Parathyroid adenoma (tissue), 2 donors: ENCODE data around the gene DDX10.

Source experiments
- H2AFZ ChIP-seq: fragments of 300-600 bp; sonication (generic); one replicate; pipeline ENCODE4 v1.7.0; 2017; ENCODE audit warnings: antibody characterized with exemption, mild to moderate bottlenecking
- H3K27ac ChIP-seq: fragments of 300-600 bp; sonication (generic); one replicate; pipeline ENCODE4 v1.7.0; 2017
- H3K27me3 ChIP-seq: fragments of 300-600 bp; sonication (generic); one replicate; pipeline ENCODE4 v1.7.0; 2017; ENCODE audit warnings: low read length; ENCODE audit not compliant: control insufficient read depth, insufficient read depth
- H3K36me3 ChIP-seq: fragments of 300-600 bp; sonication (generic); one replicate; pipeline ENCODE4 v1.7.0; 2017; ENCODE audit warnings: low read length; ENCODE audit not compliant: control insufficient read depth, insufficient read depth
- H3K4me1 ChIP-seq: fragments of 300-600 bp; sonication (generic); one replicate; pipeline ENCODE4 v1.7.0; 2017; ENCODE audit warnings: control low read depth
- H3K4me2 ChIP-seq: fragments of 300-600 bp; sonication (generic); one replicate; pipeline ENCODE4 v1.7.0; 2017; ENCODE audit warnings: low read length
- H3K4me3 ChIP-seq: fragments of 300-600 bp; sonication (generic); one replicate; pipeline ENCODE4 v1.7.0; 2017; ENCODE audit warnings: low read depth, low read length
- H3K79me2 ChIP-seq: fragments of 300-600 bp; sonication (generic); one replicate; pipeline ENCODE4 v1.7.0; 2017; ENCODE audit warnings: control low read depth
- H3K9ac ChIP-seq: fragments of 300-600 bp; sonication (generic); one replicate; pipeline ENCODE4 v1.7.0; 2017; ENCODE audit warnings: mild to moderate bottlenecking
- H3K9me3 ChIP-seq: fragments of 300-600 bp; sonication (generic); one replicate; pipeline ENCODE4 v1.7.0; 2017; ENCODE audit warnings: low read length; ENCODE audit not compliant: control insufficient read depth
- TF ChIP-seq, protein P1 (sequence below): fragments of 300-600 bp; sonication (generic); IDR thresholded peaks from one replicate; pipeline ENCODE4 v1.7.0; 2017; ENCODE audit warnings: antibody characterized with exemption, mild to moderate bottlenecking
- donor health status: primary hyperparathyroidism.

DDX10 gene

GRCh38 chr11:108663154-108663877, 1.6 kb upstream of the DDX10 start:
- Histone ChIP-seq H3K79me2 (peaks cover 8% of the 10 kb centered on the region), H3K27ac (no peak overlapping the region), H3K9me3 (no peaks in the 10 kb centered on the region), H3K4me3 (no peak overlapping the region), H2AFZ (no peak overlapping the region), H3K9ac (no peak overlapping the region), H3K4me2 (no peak overlapping the region), H3K36me3 (no peaks in the 10 kb centered on the region), H3K4me1 (peaks cover 3% of the 10 kb centered on the region), H3K27me3 (no peaks in the 10 kb centered on the region)
- TF ChIP-seq, protein P1, sequence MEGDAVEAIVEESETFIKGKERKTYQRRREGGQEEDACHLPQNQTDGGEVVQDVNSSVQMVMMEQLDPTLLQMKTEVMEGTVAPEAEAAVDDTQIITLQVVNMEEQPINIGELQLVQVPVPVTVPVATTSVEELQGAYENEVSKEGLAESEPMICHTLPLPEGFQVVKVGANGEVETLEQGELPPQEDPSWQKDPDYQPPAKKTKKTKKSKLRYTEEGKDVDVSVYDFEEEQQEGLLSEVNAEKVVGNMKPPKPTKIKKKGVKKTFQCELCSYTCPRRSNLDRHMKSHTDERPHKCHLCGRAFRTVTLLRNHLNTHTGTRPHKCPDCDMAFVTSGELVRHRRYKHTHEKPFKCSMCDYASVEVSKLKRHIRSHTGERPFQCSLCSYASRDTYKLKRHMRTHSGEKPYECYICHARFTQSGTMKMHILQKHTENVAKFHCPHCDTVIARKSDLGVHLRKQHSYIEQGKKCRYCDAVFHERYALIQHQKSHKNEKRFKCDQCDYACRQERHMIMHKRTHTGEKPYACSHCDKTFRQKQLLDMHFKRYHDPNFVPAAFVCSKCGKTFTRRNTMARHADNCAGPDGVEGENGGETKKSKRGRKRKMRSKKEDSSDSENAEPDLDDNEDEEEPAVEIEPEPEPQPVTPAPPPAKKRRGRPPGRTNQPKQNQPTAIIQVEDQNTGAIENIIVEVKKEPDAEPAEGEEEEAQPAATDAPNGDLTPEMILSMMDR: no peak

DNA sequence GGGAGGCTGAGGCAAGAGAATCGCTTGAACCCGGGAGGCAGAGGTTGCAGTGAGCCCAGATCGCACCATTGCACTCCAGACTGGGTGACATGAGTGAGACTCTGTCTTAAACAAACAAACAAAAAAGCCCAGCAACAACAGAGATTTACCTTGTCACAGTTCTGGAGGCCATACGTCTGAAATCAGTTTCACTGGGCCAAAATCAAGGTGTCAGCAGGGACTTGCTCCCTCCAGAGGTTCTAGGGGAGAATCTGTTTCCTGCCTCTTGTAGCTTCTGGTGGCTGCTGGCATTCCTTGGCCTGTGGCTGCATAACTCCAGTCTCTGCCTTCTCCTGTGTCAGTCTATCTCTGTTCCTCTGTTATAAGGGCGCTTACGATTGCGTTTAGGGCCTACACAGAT, 1.5 kb downstream of the DDX10 start:
- TF ChIP-seq, protein P1: no peak
- H3K4me3 ChIP-seq: no peak overlapping the region

GRCh38 chr11:108669286-108669685, 4.4 kb downstream of the DDX10 start:
- Histone ChIP-seq H2AFZ (no peak overlapping the region), H3K27ac (no peak overlapping the region), H3K79me2 (peaks cover 8% of the 10 kb centered on the region), H3K9ac (no peak overlapping the region), H3K9me3 (no peaks in the 10 kb centered on the region), H3K4me2 (no peak overlapping the region), H3K27me3 (no peaks in the 10 kb centered on the region), H3K36me3 (no peaks in the 10 kb centered on the region), H3K4me1 (peaks cover 3% of the 10 kb centered on the region), H3K4me3 (no peak overlapping the region)
- TF ChIP-seq, protein P1: no peak

More for the DNA sequence above, 1.5 kb downstream of the DDX10 start:
- H3K36me3 ChIP-seq: no peaks in the 10 kb centered on the region
- no peaks in the 10 kb centered on the region for H3K27me3 ChIP-seq
- no peaks in the 10 kb centered on the region for H3K9me3 ChIP-seq
- H3K9ac ChIP-seq: no peak overlapping the region
- no peak overlapping the region for H3K27ac ChIP-seq
- no peak overlapping the region for H2AFZ ChIP-seq
- peaks cover 8% of the 10 kb centered on the region for H3K79me2 ChIP-seq
- no peak overlapping the region for H3K4me2 ChIP-seq
- H3K4me1 ChIP-seq: peaks cover 3% of the 10 kb centered on the region

DNA sequence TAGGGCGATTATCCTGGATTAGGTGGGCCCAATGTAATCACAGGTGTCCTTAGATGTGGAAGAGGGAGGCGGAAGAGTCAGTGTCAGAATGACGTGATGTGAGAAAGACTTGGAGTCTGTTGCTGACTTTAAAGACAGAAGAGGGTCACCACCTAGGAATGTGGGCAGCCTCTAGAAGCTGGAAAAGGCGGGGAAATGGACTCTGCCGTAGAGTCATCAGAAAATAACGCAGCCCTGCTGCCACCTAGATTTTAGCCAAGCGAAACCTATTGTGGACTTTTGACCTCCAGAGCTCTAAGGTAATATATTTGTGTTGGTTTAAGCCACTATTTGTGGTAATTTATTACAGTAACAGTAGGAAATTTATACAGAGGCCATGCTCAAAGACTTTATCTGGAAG, 4.8 kb downstream of the DDX10 start:
- H3K36me3 ChIP-seq: no peaks in the 10 kb centered on the region
- H3K4me2 ChIP-seq: no peak overlapping the region
- TF ChIP-seq, protein P1: no peak
- H3K27me3 ChIP-seq: no peaks in the 10 kb centered on the region
- no peak overlapping the region for H2AFZ ChIP-seq
- H3K9me3 ChIP-seq: no peaks in the 10 kb centered on the region
- no peak overlapping the region for H3K9ac ChIP-seq
- peaks cover 3% of the 10 kb centered on the region for H3K4me1 ChIP-seq
- no peak overlapping the region for H3K27ac ChIP-seq
- H3K4me3 ChIP-seq: no peak overlapping the region
- H3K79me2 ChIP-seq: peaks cover 8% of the 10 kb centered on the region

DNA sequence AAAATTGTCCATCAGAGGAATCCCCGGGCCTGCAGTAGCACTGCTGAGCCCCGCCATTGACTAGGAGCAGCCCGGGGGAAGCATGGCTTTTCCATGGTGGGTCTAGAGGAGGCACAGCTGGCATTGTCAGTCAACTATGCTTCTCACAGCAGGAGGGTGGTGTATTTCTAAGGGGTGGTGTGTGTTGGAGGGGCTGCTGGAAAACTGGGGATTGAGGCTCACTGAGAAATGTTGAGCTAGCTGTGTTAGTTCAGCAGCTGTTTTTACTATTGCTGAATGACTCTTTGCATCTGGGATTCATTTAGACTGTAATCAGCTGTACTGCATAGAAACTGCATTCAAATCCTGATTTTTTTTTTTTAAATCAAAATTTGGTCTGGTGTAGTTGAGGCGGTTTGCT, 5.6 kb downstream of the DDX10 start:
- no peak overlapping the region for H3K9ac ChIP-seq
- H3K79me2 ChIP-seq: peaks cover 5% of the 10 kb centered on the region
- no peaks in the 10 kb centered on the region for H3K27me3 ChIP-seq
- H3K36me3 ChIP-seq: no peaks in the 10 kb centered on the region
- TF ChIP-seq, protein P1: no peak
- peaks cover 3% of the 10 kb centered on the region for H3K4me1 ChIP-seq
- H3K4me3 ChIP-seq: no peak overlapping the region
- H3K4me2 ChIP-seq: no peak overlapping the region
- H3K27ac ChIP-seq: no peak overlapping the region
- H3K9me3 ChIP-seq: no peaks in the 10 kb centered on the region
- no peak overlapping the region for H2AFZ ChIP-seq
